ENCODE data around the gene ELFN2.

Gene ELFN2

GRCh38 chr22:37430941-37431340 lies 3.7 kb upstream of the ELFN2 start:
- 95% methylated on average over 6 of the region's 6 CpGs for WGBS (ENCODE audit: insufficient coverage)
- Histone ChIP-seq H3K9me3 (ENCODE audit: control extremely low read depth in 1 of 5, control insufficient read depth in 4 of 5, insufficient read depth in 2 of 5, low read depth in 1 of 5, low read length in 4 of 5) (peaks cover 0 to 2% (median 0%) of the 10 kb centered on the region in 5 experiments), H3K36me3 (ENCODE audit: control insufficient read depth in 4 of 4, insufficient read depth in 4 of 4, low read length in 3 of 4) (no peaks in the 10 kb centered on the region), H3K27ac (ENCODE audit: insufficient read depth in 1 of 2, low read depth in 1 of 2, low read length in 2 of 2, poor library complexity in 1 of 2, severe bottlenecking in 2 of 2) (no peak overlapping the region), H3K27me3 (replicated peaks in 2 of 5; ENCODE audit: control insufficient read depth in 4 of 5, insufficient read depth in 5 of 5, low read length in 4 of 5) (peaks cover 3 to 31% (median 12%) of the 10 kb centered on the region in 5 experiments), H3K4me3 (ENCODE audit: control insufficient read depth in 1 of 7, extremely low read depth in 1 of 7, insufficient read depth in 4 of 7, low read depth in 2 of 7, low read length in 6 of 7) (no peak overlapping the region), H3K4me1 (ENCODE audit: control extremely low read depth in 1 of 4, control insufficient read depth in 4 of 4, insufficient read depth in 4 of 4, low read length in 3 of 4) (peaks cover 0 to 21% (median 12%) of the 10 kb centered on the region in 4 experiments)
- ChIA-PET POLR2A (interaction anchor here (0.7 kb wide), 1 partner anchor 14 kb away, joined by 3 read pairs; no protein-coding TSS in a partner anchor), CTCF (interaction anchor here (0.6 to 5.1 kb wide), 12 partner anchors 10 to 170 kb away, joined by 3 to 82 read pairs (median 6); no protein-coding TSS in a partner anchor)
- no peak for DNase-seq

DNA sequence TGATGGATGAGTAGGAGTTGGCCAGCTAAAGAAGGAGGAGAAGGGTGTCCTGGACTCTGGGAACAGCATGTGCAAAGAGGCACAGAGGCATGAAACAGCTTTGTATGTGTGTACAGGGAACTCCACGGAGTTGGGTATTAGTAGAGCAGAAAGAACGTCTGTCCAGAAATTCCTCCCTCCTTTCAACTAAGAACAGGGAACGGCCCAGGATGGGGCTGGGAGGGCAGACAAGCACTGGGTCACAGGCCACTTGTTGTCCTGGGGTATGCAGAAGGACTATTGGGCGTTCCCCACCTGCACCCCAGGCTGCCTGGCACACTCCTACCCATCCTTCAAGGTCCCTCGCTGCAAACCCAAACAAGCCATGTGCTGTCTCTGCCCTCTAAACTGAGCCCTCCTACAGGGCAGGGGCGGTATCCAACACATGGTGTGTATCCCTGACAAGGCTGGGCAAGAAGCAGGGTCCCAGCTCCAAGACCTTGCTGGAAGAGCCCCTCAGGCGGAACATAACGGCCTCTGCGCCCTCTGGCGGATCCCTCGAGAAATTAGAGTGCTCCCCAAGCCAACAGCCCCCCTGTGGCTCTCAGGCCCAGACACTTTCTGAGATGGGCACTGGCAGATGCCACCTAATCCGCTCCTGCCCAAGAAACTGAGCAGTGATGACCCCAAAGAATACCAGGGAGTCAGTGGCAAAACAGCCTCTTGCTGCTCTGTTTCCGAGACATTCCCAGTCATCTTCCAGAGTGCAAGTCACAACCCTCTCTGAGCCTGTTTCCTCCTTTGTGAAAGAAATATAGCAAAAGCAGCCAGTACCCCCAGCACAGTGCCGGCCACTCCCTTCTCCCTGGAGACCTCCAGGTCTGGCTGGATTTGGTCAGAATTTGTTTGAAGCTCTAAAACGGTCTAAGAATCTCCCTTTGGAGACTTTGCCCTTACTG lies 1.6 kb upstream of the ELFN2 start:
- Histone ChIP-seq H3K4me1 (ENCODE audit: control extremely low read depth in 1 of 4, control insufficient read depth in 4 of 4, insufficient read depth in 4 of 4, low read length in 3 of 4) (peaks cover 0 to 24% (median 14%) of the 10 kb centered on the region in 4 experiments), H3K27me3 (replicated peaks in 2 of 5; ENCODE audit: control insufficient read depth in 4 of 5, insufficient read depth in 5 of 5, low read length in 4 of 5) (peaks cover 3 to 50% (median 20%) of the 10 kb centered on the region in 5 experiments), H3K27ac (ENCODE audit: insufficient read depth in 1 of 2, low read depth in 1 of 2, low read length in 2 of 2, poor library complexity in 1 of 2, severe bottlenecking in 2 of 2) (no peak overlapping the region), H3K36me3 (ENCODE audit: control insufficient read depth in 4 of 4, insufficient read depth in 4 of 4, low read length in 3 of 4) (no peaks in the 10 kb centered on the region), H3K4me3 (ENCODE audit: control insufficient read depth in 1 of 7, extremely low read depth in 1 of 7, insufficient read depth in 4 of 7, low read depth in 2 of 7, low read length in 6 of 7) (no peak overlapping the region), H3K9me3 (ENCODE audit: control extremely low read depth in 1 of 5, control insufficient read depth in 4 of 5, insufficient read depth in 2 of 5, low read depth in 1 of 5, low read length in 4 of 5) (peaks cover 0 to 2% (median 0%) of the 10 kb centered on the region in 5 experiments)
- POLR2A ChIA-PET: no interaction called here
- CTCF ChIA-PET: interaction anchor here (0.9 to 5.1 kb wide), 36 partner anchors 8 to 170 kb away, joined by 3 to 82 read pairs (median 4); partner anchors contain the start of gene MFNG
- 26% methylated on average over 10 of the region's 15 CpGs for WGBS (ENCODE audit: insufficient coverage)
- peak; percentile 59 to 78 (median 70) for DNase-seq

DNA sequence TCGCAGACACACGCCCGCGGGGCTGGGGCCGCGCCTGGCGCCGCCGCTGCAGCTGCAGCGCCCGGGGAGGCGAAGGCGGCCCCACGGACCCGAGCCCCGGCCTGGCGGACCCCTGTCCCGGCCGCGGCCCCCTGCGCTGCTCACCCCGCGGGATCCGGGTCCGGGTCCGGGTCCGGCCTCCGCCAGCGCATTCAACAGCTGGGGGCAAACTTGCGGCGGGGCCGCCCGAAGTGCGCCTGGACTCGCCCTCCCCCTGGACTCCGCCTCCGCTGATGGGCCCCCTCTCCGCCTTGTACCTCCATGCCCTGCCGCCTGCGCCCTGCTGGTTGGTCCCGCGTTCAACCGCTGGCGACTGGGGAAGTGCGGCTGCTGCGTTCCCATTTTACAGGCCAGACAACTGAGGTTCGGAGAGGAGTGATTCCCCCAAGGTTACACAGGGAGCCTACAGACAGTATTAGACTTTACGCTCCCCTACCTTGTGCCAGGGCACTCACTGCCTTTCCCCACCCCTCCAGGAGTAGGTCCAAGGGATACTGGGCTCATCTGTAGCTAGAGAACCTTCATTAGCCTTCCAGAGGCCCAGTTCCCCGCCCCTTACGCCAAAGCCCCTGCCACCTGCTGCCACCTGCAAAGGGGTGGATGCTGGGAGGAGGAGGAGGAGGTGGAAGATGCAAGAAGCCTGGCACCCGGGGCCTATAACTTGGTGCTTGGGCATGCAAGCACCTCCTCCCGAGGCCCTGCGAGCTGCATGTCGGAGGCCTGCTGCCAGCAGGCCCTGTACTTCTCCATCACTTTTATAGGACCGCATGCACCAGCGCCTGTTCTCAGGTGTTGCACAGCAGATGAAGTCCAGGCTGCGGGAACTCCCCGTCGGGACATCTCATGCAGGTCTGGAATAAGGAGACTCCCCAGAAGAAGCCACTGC lies 694 bp upstream of the ELFN2 start:
- CTCF ChIA-PET: interaction anchor here (0.9 to 5.1 kb wide), 20 partner anchors 9 to 169 kb away, joined by 3 to 82 read pairs (median 4); partner anchors contain the start of gene MFNG
- POLR2A ChIA-PET: no interaction called here
- H3K27me3 ChIP-seq (replicated peaks in 2 of 5; ENCODE audit: control insufficient read depth in 4 of 5, insufficient read depth in 5 of 5, low read length in 4 of 5): peaks cover 3 to 53% (median 20%) of the 10 kb centered on the region in 5 experiments

GRCh38 chr22:37426706-37427134 lies 559 bp downstream of the ELFN2 start:
- ChIA-PET CTCF (interaction anchor here (0.8 to 1.9 kb wide), 3 partner anchors 8 to 140 kb away, joined by 3 to 5 read pairs (median 4); no protein-coding TSS in a partner anchor), POLR2A (no interaction called here)
- no peak for DNase-seq
- Histone ChIP-seq H3K9me3 (ENCODE audit: control extremely low read depth in 1 of 5, control insufficient read depth in 4 of 5, insufficient read depth in 2 of 5, low read depth in 1 of 5, low read length in 4 of 5) (no peaks in the 10 kb centered on the region), H3K4me3 (ENCODE audit: control insufficient read depth in 1 of 7, extremely low read depth in 1 of 7, insufficient read depth in 4 of 7, low read depth in 2 of 7, low read length in 6 of 7) (peak overlapping the region in 3 of 7 experiments; percentile 55 to 64 (median 61)), H3K27ac (ENCODE audit: insufficient read depth in 1 of 2, low read depth in 1 of 2, low read length in 2 of 2, poor library complexity in 1 of 2, severe bottlenecking in 2 of 2) (no peak overlapping the region), H3K27me3 (replicated peaks in 2 of 5; ENCODE audit: control insufficient read depth in 4 of 5, insufficient read depth in 5 of 5, low read length in 4 of 5) (peaks cover 3 to 57% (median 20%) of the 10 kb centered on the region in 5 experiments), H3K36me3 (ENCODE audit: control insufficient read depth in 4 of 4, insufficient read depth in 4 of 4, low read length in 3 of 4) (no peaks in the 10 kb centered on the region), H3K4me1 (ENCODE audit: control extremely low read depth in 1 of 4, control insufficient read depth in 4 of 4, insufficient read depth in 4 of 4, low read length in 3 of 4) (peaks cover 0 to 24% (median 14%) of the 10 kb centered on the region in 4 experiments)
- WGBS (ENCODE audit: insufficient coverage): 0% methylated on average over 13 of the region's 24 CpGs

More for the DNA sequence above, 694 bp upstream of the ELFN2 start:
- Histone ChIP-seq H3K4me1 (ENCODE audit: control extremely low read depth in 1 of 4, control insufficient read depth in 4 of 4, insufficient read depth in 4 of 4, low read length in 3 of 4) (peaks cover 0 to 24% (median 14%) of the 10 kb centered on the region in 4 experiments), H3K9me3 (ENCODE audit: control extremely low read depth in 1 of 5, control insufficient read depth in 4 of 5, insufficient read depth in 2 of 5, low read depth in 1 of 5, low read length in 4 of 5) (peaks cover 0 to 2% (median 0%) of the 10 kb centered on the region in 5 experiments), H3K36me3 (ENCODE audit: control insufficient read depth in 4 of 4, insufficient read depth in 4 of 4, low read length in 3 of 4) (no peaks in the 10 kb centered on the region), H3K4me3 (ENCODE audit: control insufficient read depth in 1 of 7, extremely low read depth in 1 of 7, insufficient read depth in 4 of 7, low read depth in 2 of 7, low read length in 6 of 7) (peak overlapping the region in 6 of 7 experiments; percentile 19 to 64 (median 46)), H3K27ac (ENCODE audit: insufficient read depth in 1 of 2, low read depth in 1 of 2, low read length in 2 of 2, poor library complexity in 1 of 2, severe bottlenecking in 2 of 2) (no peak overlapping the region)
- WGBS (ENCODE audit: insufficient coverage): 25% methylated on average over 40 of the region's 59 CpGs
- no peak for DNase-seq

DNA sequence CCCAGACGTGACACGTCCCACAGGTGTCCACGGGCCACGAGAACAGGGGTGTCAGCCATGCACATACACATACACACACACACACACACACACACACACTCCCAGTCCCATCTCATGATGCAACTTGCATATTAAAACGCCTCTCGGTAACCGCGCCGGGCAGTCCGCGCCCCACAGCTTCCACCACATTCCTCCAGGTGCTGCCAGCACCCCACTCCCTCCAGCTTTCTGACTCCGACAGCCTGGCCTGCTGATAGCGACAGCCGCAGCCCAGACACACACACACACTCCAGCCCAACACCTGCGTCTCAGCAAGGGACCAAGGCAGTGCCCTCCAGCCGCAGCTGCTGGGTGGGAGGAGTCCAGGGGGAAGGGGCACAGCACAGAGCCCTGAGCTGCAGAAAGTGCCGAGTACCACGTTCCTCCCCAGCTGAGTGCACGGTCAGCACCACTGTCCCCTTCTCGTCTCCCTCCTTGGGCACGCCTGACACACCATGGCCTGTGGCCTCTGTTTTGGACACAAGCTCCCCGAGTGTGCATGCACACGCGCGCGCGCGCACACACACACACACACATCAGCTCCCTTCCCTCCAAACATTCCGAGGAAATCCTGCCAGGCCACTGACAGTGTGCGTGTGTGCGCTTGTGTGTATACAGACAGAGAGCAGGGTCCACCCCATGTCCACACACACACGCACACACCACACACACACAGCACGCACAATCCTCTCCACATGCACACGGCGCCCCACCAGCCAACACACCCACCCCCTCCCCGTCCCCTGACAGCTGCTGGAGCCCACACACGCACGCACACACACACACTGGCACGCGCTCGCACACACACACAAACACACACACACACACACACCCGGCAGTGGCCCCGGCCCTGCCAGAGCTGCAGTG lies 1.2 kb downstream of the ELFN2 start:
- Histone ChIP-seq H3K4me1 (ENCODE audit: control extremely low read depth in 1 of 4, control insufficient read depth in 4 of 4, insufficient read depth in 4 of 4, low read length in 3 of 4) (peaks cover 0 to 24% (median 18%) of the 10 kb centered on the region in 4 experiments), H3K4me3 (ENCODE audit: control insufficient read depth in 1 of 7, extremely low read depth in 1 of 7, insufficient read depth in 4 of 7, low read depth in 2 of 7, low read length in 6 of 7) (no peak overlapping the region), H3K9me3 (ENCODE audit: control extremely low read depth in 1 of 5, control insufficient read depth in 4 of 5, insufficient read depth in 2 of 5, low read depth in 1 of 5, low read length in 4 of 5) (no peaks in the 10 kb centered on the region), H3K36me3 (ENCODE audit: control insufficient read depth in 4 of 4, insufficient read depth in 4 of 4, low read length in 3 of 4) (no peaks in the 10 kb centered on the region), H3K27ac (ENCODE audit: insufficient read depth in 1 of 2, low read depth in 1 of 2, low read length in 2 of 2, poor library complexity in 1 of 2, severe bottlenecking in 2 of 2) (no peak overlapping the region), H3K27me3 (replicated peaks in 2 of 5; ENCODE audit: control insufficient read depth in 4 of 5, insufficient read depth in 5 of 5, low read length in 4 of 5) (peaks cover 3 to 64% (median 22%) of the 10 kb centered on the region in 5 experiments)
- ChIA-PET POLR2A (interaction anchor here (0.6 kb wide), 1 partner anchor 167 kb away, joined by 3 read pairs; no protein-coding TSS in a partner anchor), CTCF (interaction anchor here (0.8 to 1.9 kb wide), 4 partner anchors 9 to 141 kb away, joined by 3 to 5 read pairs (median 4); no protein-coding TSS in a partner anchor)
- DNase-seq: peak in 2 of 3 donors; percentile 78 to 85
- 47% methylated on average over 27 of the region's 43 CpGs for WGBS (ENCODE audit: insufficient coverage)

Data from common myeloid progenitor, CD34-positive (primary cell).